Endothelial cell of umbilical vein (primary cell): ENCODE measurements around the gene MBD3L1. TPM values are rescaled to one million over a fixed set of nuclear protein-coding genes. Genes with fewer than 3 reads are reported as not detected.

Source experiments
- BruUV-seq: library from RNA; stranded (reverse); fragments of 400-500 nt; replicated peaks from 2 replicates; lab custom pipeline; 2021; lab: Mats Ljungman, UMichigan
- CTCF ChIA-PET: fragments of 300-600, 350-600 bp; sonication (Branson Sonifier 250); formaldehyde crosslinking; loops from one replicate; lab custom pipeline; 2021; ENCODE audit warnings: antibody characterized with exemption, inconsistent platforms; lab: Charles Lee
- POLR2A ChIA-PET: fragments of 300-600, 350-600 bp; sonication (Branson Sonifier 250); formaldehyde crosslinking; loops from one replicate; lab custom pipeline; 2021; ENCODE audit warnings: antibody characterized with exemption, inconsistent platforms; lab: Charles Lee
- DNase-seq: peaks from one replicate; pipeline ENCODE4 v3.0.0-alpha.2; 2011; ENCODE audit warnings: low read depth, low spot score
- FAIRE-seq: peaks from 2 replicates; lab custom pipeline; 2011; peaks lifted over from hg19 to GRCh38; lab: Jason Lieb, UNC
- H2AFZ ChIP-seq: 2 replicates; pipeline ENCODE4 v1.6.0; 2012; ENCODE audit warnings: low read depth, low read length, control low read depth, inconsistent platforms
- H3K27ac ChIP-seq: 2 replicates; pipeline ENCODE4 v1.5.1; 2011; ENCODE audit warnings: low read depth, mild to moderate bottlenecking, control low read depth, low read length, moderate library complexity; ENCODE audit not compliant: insufficient read depth
- H3K27me3 ChIP-seq, 2 experiments: 2 replicates each; pipeline versions ENCODE4 v1.6.0 to v1.6.1; 2011; ENCODE audit warnings: low read length in 2 of 2, mixed read lengths in 1 of 2; ENCODE audit not compliant: control insufficient read depth in 2 of 2, insufficient read depth in 2 of 2
- H3K36me3 ChIP-seq, 2 experiments: 2 replicates in 1 of 2; 3 replicates in 1 of 2; pipeline ENCODE4 v1.5.1; 2011; ENCODE audit warnings: low read length in 2 of 2, mild to moderate bottlenecking in 1 of 2, moderate library complexity in 1 of 2; ENCODE audit not compliant: control insufficient read depth in 2 of 2, insufficient read depth in 2 of 2; ENCODE audit errors: extremely low read depth in 1 of 2
- H3K4me1 ChIP-seq: 3 replicates; pipeline ENCODE4 v1.5.1; 2011; ENCODE audit warnings: mild to moderate bottlenecking, low read length; ENCODE audit not compliant: control insufficient read depth, insufficient read depth; ENCODE audit errors: extremely low read depth
- H3K4me2 ChIP-seq: 2 replicates; pipeline ENCODE4 v1.6.1; 2011; ENCODE audit warnings: low read length, control low read depth, mixed read lengths; ENCODE audit not compliant: insufficient read depth
- H3K4me3 ChIP-seq, 3 experiments: fragments of 200-600 bp in 1 of 3; sonication (generic), shearing (Covaris generic) in 1 of 3; replicated peaks in 1 of 3; 2 replicates each; pipeline ENCODE4 v1.5.1; 2011 to 2016; ENCODE audit warnings: control low read depth in 3 of 3, low read length in 3 of 3, mild to moderate bottlenecking in 2 of 3, inconsistent platforms in 1 of 3, low read depth in 1 of 3, moderate library complexity in 1 of 3; ENCODE audit not compliant: insufficient read depth in 1 of 3
- H3K79me2 ChIP-seq: 2 replicates; pipeline ENCODE4 v1.6.0; 2012; ENCODE audit warnings: low read length, inconsistent platforms; ENCODE audit not compliant: control insufficient read depth, insufficient read depth
- H3K9ac ChIP-seq: replicated peaks from 2 replicates; pipeline ENCODE3; 2011; ENCODE audit warnings: low read length, control low read depth; ENCODE audit not compliant: insufficient read depth; ENCODE audit errors: extremely low read depth
- H3K9me1 ChIP-seq: replicated peaks from 3 replicates; pipeline ENCODE4 v1.6.0; 2011; ENCODE audit warnings: mild to moderate bottlenecking, low read length; ENCODE audit not compliant: control insufficient read depth, insufficient read depth; ENCODE audit errors: extremely low read depth
- H3K9me3 ChIP-seq: replicated peaks from 2 replicates; pipeline ENCODE4 v1.5.1; 2012; ENCODE audit warnings: low read length, inconsistent platforms; ENCODE audit not compliant: control insufficient read depth, insufficient read depth
- H4K20me1 ChIP-seq: replicated peaks from 2 replicates; pipeline ENCODE3; 2011; ENCODE audit warnings: mild to moderate bottlenecking, low read length; ENCODE audit not compliant: control insufficient read depth, insufficient read depth; ENCODE audit errors: extremely low read depth
- EZH2 ChIP-seq: IDR thresholded peaks from 2 replicates; pipeline ENCODE4 v1.6.1; 2012; ENCODE audit warnings: borderline replicate concordance, low read depth, mild to moderate bottlenecking, moderate library complexity, low read length, inconsistent platforms; ENCODE audit not compliant: severe bottlenecking
- FOS ChIP-seq: IDR thresholded peaks from 2 replicates; pipeline ENCODE4 v1.6.1; 2011; ENCODE audit warnings: mild to moderate bottlenecking, low read length, moderate library complexity, borderline replicate concordance; ENCODE audit not compliant: insufficient read depth
- GATA2 ChIP-seq: IDR thresholded peaks from 2 replicates; pipeline ENCODE4 v1.7.0; 2011; ENCODE audit warnings: low read depth, mild to moderate bottlenecking, moderate library complexity, mixed read lengths, low read length; ENCODE audit not compliant: insufficient read length, insufficient read depth
- JUN ChIP-seq: IDR thresholded peaks from 2 replicates; pipeline ENCODE4 v1.6.1; 2011; ENCODE audit warnings: borderline replicate concordance, low read depth; ENCODE audit not compliant: insufficient read length, insufficient read depth
- MYC ChIP-seq: IDR thresholded peaks from one replicate; pipeline ENCODE4 v1.6.1; 2011; ENCODE audit warnings: mild to moderate bottlenecking, low read depth, low read length
- POLR2A ChIP-seq: IDR thresholded peaks from 2 replicates; pipeline ENCODE4 v1.6.1; 2012; ENCODE audit warnings: low read depth, mild to moderate bottlenecking, control low read depth, low read length
- POLR2AphosphoS5 ChIP-seq: IDR thresholded peaks from 2 replicates; pipeline ENCODE4 v1.6.1; 2012; ENCODE audit warnings: low read depth, mild to moderate bottlenecking, control low read depth, low read length, moderate library complexity; ENCODE audit not compliant: insufficient read depth
- dilution Hi-C: fragments of 300-500 bp; cut with MboI; formaldehyde crosslinking; loops from one replicate; pipeline ENCODE4 v1.15.0; 2019; ENCODE audit warnings: low sequenced_read_pairs; ENCODE audit not compliant: extremely low pct_ligation_motif_present
- intact Hi-C: fragments of 100-400 bp; cut with micrococcal nuclease; formaldehyde crosslinking; loops from one replicate; pipeline ENCODE4 v1.10.0; 2022
- polyA plus RNA-seq, 4 experiments: library from polyadenylated mRNA; depleted of rRNA in 3 of 4; stranded (reverse) in 3 of 4; unstranded in 1 of 4; fragments of >200 nt; gene quantifications; 2 replicates each; pipeline versions ENCODE4 v1.2.1 to v1.2.3, GENCODE V29; 2011 to 2012; ENCODE audit warnings: missing spikeins in 1 of 4
- total RNA-seq: library from RNA; stranded (reverse); gene quantifications from 2 replicates; pipeline ENCODE4 v1.2.3, GENCODE V29; 2021
- TF ChIP-seq, protein P1 (sequence below), 2 donors: IDR thresholded peaks; 1 replicate in 1 of 2; 2 replicates in 1 of 2; pipeline ENCODE4 v1.5.1; 2011; ENCODE audit warnings: low read length in 2 of 2, mild to moderate bottlenecking in 2 of 2, moderate library complexity in 2 of 2, control low read depth in 1 of 2, inconsistent platforms in 1 of 2, low read depth in 1 of 2; ENCODE audit not compliant: insufficient read depth in 1 of 2; ENCODE audit errors: extremely low read depth in 1 of 2
- TF ChIP-seq, protein P2 (sequence below): IDR thresholded peaks from 2 replicates; pipeline ENCODE4 v1.6.1; 2011; ENCODE audit not compliant: insufficient read depth, insufficient read length

MBD3L1 gene
- total and polyA plus RNA-seq, 2 donors (not counting 3 experiments of a cell fraction or from before 2014, with no cell fraction given) = not detected

GRCh38 chr19:8866344-8866743, 34.2 kb downstream of the MBD3L1 start:
- no peak overlapping the region for H3K4me3 ChIP-seq
- BruUV-seq = no TSS peak
- no peaks in the 10 kb centered on the region for H3K9me1 ChIP-seq
- no peaks in the 10 kb centered on the region for H3K4me1 ChIP-seq
- ChIA-PET POLR2A (no interaction called here), CTCF (no interaction called here)
- no peak for TF ChIP-seq MYC
- TF ChIP-seq, protein P1, sequence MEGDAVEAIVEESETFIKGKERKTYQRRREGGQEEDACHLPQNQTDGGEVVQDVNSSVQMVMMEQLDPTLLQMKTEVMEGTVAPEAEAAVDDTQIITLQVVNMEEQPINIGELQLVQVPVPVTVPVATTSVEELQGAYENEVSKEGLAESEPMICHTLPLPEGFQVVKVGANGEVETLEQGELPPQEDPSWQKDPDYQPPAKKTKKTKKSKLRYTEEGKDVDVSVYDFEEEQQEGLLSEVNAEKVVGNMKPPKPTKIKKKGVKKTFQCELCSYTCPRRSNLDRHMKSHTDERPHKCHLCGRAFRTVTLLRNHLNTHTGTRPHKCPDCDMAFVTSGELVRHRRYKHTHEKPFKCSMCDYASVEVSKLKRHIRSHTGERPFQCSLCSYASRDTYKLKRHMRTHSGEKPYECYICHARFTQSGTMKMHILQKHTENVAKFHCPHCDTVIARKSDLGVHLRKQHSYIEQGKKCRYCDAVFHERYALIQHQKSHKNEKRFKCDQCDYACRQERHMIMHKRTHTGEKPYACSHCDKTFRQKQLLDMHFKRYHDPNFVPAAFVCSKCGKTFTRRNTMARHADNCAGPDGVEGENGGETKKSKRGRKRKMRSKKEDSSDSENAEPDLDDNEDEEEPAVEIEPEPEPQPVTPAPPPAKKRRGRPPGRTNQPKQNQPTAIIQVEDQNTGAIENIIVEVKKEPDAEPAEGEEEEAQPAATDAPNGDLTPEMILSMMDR (IDR thresholded peaks at IDR 0.05; ENCODE audit: extremely low read depth in 1 of 2, insufficient read depth in 1 of 2, low read depth in 1 of 2, low read length in 2 of 2) = no peak
- no peak for TF ChIP-seq POLR2A
- TF ChIP-seq POLR2AphosphoS5 = no peak
- TF ChIP-seq EZH2 = no peak
- no peak for TF ChIP-seq FOS
- no peak for TF ChIP-seq JUN
- TF ChIP-seq, protein P2, sequence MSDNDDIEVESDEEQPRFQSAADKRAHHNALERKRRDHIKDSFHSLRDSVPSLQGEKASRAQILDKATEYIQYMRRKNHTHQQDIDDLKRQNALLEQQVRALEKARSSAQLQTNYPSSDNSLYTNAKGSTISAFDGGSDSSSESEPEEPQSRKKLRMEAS = no peak
- no peak for TF ChIP-seq GATA2
- intact Hi-C loops = no loop called here
- H4K20me1 ChIP-seq = no peaks in the 10 kb centered on the region
- dilution Hi-C loops = no loop called here
- H3K9ac ChIP-seq = no peak overlapping the region
- FAIRE-seq = no peak
- H3K79me2 ChIP-seq = no peaks in the 10 kb centered on the region
- H3K27me3 ChIP-seq = no peaks in the 10 kb centered on the region
- no peak overlapping the region for H3K27ac ChIP-seq
- no peak overlapping the region for H2AFZ ChIP-seq
- H3K9me3 ChIP-seq = peaks cover 10% of the 10 kb centered on the region
- no peak for DNase-seq
- H3K4me2 ChIP-seq = no peak overlapping the region
- no peaks in the 10 kb centered on the region for H3K36me3 ChIP-seq
